EH (cell line): ENCODE results near the gene FAT4.

Source experiments
- DNase-seq: peaks from one replicate; pipeline ENCODE4 v3.0.0-alpha.2; 2015; ENCODE audit warnings: low read depth

FAT4 gene, protein sequence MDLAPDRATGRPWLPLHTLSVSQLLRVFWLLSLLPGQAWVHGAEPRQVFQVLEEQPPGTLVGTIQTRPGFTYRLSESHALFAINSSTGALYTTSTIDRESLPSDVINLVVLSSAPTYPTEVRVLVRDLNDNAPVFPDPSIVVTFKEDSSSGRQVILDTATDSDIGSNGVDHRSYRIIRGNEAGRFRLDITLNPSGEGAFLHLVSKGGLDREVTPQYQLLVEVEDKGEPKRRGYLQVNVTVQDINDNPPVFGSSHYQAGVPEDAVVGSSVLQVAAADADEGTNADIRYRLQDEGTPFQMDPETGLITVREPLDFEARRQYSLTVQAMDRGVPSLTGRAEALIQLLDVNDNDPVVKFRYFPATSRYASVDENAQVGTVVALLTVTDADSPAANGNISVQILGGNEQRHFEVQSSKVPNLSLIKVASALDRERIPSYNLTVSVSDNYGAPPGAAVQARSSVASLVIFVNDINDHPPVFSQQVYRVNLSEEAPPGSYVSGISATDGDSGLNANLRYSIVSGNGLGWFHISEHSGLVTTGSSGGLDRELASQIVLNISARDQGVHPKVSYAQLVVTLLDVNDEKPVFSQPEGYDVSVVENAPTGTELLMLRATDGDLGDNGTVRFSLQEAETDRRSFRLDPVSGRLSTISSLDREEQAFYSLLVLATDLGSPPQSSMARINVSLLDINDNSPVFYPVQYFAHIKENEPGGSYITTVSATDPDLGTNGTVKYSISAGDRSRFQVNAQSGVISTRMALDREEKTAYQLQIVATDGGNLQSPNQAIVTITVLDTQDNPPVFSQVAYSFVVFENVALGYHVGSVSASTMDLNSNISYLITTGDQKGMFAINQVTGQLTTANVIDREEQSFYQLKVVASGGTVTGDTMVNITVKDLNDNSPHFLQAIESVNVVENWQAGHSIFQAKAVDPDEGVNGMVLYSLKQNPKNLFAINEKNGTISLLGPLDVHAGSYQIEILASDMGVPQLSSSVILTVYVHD (N-terminal part only)

DNA sequence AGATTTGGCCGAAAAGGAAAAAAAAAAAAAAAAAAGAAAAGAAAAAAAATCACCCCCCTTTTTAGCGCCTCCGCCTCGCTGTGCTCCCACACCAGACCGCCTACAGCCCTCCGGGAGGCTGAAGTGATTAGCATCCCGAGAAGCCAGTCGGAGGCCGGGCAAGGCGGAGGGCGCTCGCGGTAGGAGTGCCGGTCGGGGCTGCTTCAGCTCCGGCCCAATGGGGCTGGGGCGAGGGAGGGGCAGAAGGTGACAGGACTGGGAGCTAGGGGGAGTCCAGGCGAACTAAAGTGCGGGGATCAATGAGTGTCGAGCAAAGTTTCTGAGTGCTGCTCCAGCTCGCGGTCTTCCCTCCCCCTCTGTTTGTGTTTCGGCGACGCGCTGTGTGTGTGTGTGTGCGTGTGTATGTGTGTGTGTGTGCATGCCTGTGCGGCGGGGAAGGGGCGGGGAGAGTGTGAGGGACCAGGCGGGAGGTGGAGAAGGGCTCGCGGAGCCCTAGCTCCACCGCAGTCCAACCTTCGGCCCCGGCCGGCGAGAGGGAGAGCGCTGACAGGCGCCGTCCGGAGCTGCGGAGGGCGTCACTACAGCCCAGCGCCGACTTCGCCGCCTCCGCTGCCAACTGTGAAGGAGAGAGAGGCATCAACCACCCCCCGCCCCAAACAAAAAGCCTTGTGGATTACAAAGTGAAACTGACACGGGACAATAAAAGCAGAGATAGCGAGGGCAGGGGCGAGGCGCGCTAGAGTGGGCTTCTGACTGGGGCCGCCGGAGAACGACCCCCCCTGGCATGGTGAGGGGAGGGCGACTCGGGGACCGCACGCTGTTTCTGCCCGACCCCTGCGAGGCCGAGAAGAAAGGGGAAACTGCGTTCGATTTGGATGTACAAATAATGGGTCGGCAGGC, at the start of gene FAT4:
Gene FAT4 (plus strand): TSS at position 280 of the 900 bp plus-strand sequence. CDS start 1,457 bp downstream, outside the sequence.
- peak; percentile 97 for DNase-seq

DNA sequence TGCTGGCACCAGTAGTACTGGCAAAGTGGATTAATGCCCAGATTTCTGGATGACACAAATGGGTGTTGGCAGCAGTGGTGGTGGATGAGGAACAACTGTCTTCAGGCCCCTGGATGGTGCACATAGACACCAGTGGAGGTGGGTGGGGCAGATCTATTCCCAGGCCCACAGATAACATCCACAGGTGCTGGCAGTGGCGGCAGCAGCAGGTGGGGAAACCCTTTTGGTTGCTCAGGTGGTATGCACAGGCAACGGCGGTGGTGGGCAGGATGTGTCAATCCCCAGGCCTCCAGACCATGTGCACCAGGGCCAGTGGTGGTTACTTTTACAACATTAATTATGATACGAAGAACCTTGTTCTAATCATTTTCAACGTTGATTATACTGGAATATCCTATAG, 48.9 kb upstream of the FAT4 start:
- DNase-seq: no peak

DNA sequence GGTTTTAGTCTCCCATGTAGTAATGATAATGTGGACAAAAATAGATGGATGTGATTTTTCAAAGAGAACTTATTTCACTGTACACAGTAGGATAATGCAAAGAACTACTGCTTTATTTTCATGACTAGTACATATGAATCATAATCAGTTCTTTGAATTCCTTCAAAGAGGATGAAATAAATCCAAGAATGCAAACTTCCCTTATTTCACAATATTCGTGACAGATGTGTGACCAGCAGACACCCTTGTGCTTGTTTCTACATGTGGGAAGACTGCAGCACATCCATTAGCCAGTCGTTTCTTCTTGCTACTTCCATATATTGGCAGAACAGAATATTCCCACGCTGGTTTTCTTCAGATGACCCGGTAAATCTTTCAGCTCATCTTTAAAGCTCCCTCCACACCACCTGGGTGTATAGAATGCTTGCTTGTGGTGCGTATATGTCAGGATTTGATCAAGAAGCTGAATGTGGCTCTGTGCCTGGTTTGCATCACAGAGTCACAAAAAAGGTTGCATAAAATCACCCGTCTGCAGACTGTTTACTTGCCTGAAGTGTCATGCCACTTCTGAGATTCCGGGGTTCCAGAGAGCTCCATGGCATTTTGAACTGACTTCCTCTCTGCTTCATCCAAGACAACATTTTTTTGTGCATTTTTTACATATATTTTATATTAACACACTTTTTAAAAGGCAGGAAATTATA, 47.7 kb upstream of the FAT4 start:
- DNase-seq: peak; percentile 83

DNA sequence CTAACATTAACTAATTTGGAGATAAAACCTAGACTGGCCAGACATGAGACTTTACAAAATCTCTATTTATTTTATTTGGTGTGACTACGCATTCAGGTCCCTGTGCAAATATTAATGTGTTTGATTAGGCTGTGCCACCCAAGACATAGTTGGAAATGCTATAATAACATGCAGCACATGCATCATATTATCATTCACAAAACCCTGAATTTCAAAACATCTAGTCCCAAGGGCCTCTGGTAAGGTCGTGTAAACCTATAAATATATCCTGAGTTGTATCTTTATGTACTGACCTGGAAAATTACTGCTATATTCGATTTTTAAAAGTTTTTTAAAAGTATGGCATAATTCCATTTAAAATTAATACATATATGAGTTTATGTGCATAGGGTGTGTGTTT, 47.1 kb upstream of the FAT4 start:
- no peak for DNase-seq

DNA sequence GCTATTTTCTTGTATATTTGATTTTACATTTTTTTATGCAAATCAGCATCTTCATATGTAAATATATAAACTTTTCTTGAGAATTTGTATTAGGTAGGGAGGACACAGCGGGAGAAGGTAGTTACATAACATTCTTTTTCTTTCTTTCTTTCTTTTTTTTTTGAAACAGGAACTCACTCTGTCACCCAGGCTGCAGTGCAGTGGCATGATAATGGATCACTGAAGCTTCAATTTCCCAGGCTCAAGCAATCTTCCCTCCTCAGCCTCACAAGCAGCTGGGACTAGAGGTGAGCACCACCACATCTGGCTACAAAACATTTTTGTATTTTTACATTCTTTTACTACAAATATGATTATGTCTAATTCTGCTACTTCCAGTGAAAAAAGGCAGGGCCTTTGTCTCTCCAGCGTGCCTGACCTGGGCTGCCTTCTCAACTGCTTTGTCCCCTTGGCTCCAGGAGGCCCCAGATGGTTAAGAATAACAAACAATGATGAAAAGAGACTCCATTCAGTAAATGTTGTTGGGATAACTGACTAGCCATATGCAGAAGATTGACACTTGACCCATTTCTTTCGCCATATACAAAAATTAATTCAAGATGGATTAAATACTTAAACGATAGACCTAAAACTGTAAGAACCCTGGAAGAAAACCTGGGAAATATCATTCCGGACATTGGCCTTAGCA, 46.5 kb upstream of the FAT4 start:
- DNase-seq: peak; percentile 49

DNA sequence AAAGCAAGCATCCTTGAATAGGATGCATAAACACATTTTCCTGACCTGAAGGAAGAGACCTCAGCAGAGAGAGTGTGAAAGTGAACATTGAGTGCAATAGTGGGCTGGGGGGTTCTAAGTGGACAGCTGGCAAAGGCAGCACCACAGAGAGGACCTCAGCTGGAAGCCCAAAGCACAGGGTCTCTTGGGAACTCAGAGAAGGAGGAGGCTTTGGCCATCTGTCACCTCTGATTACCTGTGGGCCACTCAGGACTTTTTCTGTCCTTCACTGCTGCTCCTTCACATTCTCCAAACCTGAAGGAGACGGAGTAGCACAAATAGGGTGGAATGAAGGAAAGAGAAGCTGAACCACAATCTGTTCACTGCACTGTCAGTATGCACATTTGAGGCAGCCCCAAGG, 37.9 kb upstream of the FAT4 start:
- no peak for DNase-seq

DNA sequence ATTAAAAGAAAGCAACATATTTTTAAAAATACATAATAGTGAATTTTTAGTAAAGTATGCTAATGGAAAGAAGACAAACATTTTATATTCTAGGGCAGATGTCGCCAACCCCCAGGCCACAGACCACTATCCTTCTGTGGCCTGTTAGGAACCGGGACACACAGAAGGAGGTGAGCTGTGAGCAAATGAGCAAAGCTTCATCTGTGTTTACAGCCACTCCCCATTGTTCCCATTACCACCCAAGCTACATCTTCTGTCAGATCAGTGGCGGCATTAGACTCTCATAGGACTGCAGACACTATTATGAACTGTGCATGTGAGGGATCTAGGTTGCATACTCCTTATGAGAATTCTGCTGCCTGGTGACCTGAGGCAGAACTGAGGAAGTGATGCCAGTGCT, 37.0 kb upstream of the FAT4 start:
- DNase-seq: no peak

DNA sequence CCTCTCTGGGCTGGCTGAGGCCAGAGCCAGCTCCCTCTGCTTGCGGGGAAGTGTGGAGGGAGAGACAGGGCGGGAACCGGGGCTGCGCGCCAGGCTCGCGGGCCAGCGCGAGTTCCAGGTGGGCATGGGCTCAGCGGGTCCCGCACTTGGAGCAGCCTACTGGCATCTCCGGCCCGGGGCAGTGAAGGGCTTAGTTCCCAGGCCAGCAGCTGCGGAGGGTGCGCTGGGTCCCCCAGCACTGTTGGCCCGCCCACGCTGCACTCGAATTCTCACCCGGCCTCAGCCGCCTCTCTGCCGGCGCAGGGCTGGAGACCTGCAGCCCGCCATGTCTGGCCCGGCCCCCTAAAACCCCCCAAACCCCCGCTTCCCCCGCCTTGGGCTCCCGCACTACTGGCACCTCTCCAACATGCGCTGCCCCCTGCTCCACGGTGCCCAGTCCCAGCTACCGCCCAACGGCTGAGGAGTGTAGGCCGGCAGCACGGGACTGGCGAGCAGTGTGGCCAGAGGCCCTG, 33.8 kb upstream of the FAT4 start:
- DNase-seq: no peak

DNA sequence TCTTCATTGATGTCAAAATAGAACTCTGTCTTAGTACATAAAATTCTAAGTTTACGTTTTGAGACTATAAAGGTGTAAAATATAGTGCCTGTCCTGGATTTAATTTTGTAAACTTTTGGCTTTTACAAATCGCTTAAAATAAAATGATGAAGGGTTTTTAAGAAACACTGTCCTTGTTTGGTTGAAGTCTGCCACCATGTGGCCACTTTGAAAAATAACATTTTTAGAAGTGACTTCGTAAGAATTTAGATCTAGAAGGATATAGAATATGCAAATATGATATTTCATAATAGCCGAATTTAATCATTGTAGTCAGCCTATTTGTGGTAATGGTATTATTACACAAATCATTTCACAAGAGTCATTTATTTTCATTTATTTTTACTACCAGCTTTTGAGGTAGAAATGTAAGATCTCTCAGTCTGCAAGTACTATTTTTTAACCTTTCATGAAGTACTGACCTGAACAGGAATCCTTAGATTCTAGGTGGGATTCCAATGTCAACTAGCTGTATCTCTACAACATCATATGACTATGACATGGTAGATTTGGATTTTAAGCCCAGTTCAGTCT, 31.0 kb upstream of the FAT4 start:
- peak; percentile 48 for DNase-seq

DNA sequence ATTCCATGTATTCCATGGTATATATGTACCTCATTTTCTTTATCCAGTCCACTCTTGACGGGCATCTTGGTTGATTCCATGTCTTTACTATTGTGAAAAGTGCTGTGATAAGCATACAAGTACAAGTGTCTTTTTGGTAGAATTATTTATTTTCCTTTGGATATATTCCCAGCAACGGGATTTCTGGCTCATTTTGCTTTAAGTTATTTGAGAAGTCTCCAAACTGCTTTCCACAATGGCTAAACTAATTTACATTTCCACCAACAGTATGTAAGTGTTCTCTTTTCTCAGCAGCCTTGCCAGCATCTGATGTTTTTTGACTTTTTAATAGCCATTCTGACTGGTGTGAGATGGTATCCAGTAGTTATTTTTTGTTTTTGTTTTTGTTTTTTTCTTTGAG, 17.6 kb upstream of the FAT4 start:
- DNase-seq: no peak

DNA sequence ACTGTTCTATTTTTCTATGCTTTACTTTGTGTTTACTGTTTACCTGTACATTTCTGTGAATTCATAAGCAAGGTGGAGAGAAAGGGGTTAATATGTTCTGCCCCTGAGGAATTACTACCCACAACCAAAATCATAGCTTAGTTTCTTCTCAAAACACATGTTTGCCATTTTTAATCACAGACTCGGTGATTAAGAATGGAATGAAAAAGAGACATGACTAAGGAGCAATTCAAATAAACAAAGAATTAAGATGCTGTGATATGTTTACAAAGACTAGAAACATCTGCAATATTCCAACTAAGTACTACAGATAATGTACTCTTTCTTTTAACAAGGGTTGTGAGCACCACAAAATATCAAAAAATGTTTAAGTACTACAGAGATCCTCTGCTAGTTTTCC, 11.7 kb upstream of the FAT4 start:
- DNase-seq: peak; percentile 55

DNA sequence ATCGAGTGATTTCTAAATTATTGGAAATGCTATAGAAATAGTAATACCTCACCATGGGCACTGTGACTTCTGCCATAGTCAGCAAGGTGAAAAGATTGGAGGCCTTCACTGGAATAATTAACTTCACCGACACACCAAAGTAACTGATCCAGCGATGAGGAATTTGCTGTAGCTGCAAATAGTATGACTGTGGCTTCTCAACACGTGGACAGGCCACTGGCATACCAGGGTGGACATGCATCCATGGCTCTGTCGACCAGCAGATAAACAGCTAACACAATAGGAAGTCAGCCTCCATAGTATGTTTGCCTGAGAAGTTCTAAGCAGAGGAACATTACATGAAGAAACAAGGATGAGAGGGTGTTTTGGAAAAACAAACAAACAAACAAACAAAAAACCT, 10.9 kb upstream of the FAT4 start:
- no peak for DNase-seq

DNA sequence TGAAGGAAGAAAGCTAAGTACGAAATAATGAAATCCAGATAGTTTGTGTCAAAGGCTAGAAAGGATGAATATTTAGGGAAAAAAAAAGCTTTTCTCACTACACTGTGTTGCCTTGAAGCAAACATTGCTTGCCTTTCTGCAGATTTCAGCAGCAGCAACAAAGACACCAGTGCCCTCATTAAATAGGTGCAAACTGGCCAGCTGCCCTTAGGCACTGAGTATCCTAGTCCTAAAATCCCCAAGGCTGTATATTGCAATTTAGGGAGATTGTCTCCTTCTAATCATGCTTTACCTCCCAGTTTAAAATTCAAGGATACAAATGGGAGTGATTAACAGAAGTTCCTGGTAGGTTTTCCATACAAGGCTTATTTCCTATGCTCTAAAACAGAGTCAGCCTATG, 8.6 kb upstream of the FAT4 start:
- DNase-seq: no peak

DNA sequence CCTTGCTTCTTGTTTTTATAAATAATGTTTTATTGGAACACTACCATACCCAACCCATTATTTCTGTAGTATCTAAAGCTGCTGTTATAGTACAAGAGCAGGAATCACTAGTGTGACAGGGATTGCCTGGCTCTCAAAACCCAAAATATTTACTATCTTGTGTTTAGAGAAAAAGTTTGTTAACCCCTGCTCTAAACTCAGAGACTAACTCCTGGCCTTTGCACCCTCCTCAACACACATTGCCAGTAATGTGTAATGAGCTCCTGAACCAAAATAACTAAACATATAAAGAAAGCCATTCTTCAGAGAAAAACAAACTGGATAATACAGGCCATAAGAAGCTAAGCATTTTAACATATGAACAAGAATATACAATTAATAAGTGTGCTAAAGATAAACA, 8.2 kb upstream of the FAT4 start:
- DNase-seq: no peak

DNA sequence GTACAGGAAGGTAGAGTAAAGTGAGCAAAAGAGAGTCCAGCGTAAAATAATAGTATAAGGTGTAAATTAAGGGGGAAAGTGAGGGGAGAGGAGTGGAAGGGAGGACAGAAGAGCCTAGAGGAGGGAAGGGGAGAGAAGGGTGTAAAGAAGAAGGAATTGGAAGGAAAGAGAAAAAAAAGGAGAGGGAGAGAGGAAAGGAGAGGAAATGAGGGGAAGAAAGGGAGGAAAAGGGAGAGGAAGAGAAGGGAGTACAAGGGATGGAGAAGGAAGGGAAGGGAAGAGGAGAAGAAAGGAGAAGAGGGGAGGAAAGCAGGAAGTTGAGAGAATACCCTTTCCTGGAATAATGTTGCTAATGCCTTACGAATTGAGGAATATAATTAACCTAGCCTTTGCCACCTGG, 3.3 kb upstream of the FAT4 start:
- DNase-seq: no peak

DNA sequence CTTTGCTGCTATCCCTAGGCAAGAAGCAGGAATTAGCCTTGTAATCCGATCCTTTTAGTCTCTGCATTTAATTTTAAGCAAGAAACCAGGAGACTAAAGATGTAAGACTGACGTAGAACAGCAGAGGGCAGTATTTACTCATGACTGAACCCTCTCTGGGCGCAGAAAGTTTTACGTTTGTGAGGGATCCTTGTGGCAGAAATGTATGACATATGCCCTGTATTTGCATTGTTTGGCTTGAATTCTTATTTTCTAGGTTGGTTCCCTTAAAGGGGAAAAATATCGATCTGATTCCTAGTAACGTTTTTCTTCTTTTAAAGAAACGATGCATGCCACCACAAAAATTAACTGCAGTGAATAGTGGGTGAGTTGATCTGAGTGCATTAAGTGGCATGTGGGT, 1.3 kb upstream of the FAT4 start:
- peak; percentile 88 for DNase-seq

DNA sequence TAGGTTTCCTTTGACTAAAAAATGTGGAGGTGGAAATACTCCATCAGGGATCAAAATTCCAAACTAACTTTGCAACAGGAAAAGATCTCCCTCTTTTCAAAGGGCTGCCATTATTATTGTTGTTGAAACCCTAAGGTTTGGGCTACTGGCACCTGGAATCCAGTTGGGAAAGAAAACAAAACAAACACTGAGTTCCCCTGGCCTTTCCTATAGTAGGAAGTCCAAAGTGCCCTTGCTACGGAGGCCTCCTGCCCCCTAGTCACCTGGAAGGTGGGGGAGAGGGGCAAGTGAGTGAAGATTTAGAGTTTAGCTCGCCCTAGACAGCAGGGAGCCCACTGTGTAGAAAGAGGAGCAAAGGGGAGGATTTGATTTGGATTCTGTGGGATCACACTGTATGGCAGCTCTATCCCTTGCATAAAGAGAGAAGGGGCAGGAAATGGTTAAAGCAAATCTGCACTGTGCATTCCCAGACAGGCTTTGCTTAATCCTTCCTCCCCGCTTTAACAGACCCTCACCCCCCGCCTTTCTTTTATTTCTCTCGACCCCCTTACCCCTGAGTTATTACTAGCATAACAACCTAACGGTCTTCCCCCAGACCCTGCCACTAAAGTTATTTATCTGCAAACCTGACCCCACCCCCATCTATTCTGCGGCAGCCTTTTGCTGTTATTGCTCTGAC, 627 bp upstream of the FAT4 start:
- no peak for DNase-seq

DNA sequence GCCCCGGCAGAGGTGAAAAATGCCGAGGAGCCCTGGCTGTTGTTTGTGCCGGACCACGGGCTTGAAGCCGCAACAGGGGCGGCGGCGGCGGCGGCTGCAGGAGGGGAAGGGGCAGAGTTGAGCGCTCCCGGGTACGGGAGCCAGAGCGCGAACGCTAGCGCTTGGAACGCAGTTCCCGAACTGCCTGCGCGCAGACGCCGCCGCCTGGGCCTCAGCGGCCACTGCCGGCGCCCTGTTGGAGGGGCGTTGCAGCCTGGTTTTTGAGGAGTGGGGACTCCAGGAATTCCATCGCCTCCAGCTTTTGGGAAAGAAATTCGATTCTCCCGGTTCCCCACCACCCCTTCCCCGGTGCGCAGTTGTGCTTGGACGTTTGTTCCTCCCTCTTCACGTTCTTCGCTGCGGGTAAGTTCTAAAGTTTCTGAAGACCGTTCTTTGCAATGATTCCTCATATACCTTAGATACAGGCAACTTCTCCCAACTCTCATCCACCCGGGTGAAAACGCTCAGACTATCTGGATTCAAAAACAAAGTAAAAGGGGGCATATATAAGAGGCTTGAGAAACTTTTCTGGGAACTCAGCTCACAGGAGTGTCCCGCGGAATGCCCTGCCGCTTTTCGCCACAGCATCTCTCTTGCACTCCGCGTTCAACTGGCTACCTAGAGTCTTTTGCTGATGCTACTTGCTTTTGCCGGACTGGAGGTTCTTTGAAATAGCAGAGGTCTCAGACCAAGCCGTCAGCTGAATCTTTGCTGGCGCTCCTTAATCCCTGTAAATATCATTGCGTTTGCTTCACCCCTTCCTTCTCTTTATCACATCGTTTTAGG, 1.0 kb downstream of the FAT4 start:
- DNase-seq: peak; percentile 57

DNA sequence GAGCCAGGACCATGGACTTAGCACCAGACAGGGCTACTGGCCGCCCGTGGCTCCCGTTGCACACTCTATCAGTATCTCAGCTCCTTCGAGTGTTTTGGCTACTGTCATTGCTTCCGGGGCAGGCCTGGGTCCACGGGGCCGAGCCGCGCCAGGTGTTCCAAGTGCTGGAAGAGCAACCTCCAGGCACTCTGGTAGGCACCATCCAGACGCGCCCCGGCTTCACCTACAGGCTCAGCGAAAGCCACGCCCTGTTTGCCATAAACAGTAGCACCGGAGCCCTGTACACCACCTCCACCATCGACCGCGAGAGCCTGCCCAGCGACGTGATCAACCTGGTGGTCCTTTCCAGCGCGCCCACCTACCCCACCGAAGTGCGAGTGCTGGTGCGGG, 1.6 kb downstream of the FAT4 start:
- DNase-seq: no peak
